A172 (cell line): Measurements from ENCODE around the gene SOX5. TPM values are rescaled to one million over a fixed set of nuclear protein-coding genes. Genes with fewer than 3 reads are reported as not detected.

ENCODE experiments used
- DNase-seq: peaks from one replicate; pipeline ENCODE4 v3.0.0-alpha.2; 2015; ENCODE audit warnings: low spot score
- total RNA-seq: library from RNA; depleted of rRNA; stranded (reverse); fragments of >200 nt; shearing (Covaris generic); gene quantifications from 2 replicates; pipeline ENCODE4 v1.2.3, GENCODE V29; 2014

Gene SOX5
- total RNA-seq, 1 experiment from 2014 or later, result not detected

DNA sequence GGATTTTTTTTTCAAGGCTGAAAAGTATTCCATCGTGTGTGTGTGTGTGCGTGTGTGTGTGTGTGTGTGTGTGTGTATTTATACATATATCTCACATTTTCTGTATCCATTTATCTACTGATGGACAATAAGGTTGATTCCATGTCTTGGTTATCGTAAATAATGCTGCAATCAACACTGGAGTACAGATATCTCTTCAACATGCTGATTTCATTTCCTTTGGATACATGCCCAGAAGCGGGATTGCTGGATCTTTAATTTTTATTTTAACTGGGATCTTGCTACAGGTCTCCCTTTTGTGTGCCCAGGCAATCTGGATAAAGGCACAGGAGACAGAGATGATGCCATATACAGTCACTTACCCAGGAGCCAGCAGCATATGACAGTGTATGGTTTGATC, 338.1 kb downstream of the SOX5 start:
- DNase-seq, result no peak

DNA sequence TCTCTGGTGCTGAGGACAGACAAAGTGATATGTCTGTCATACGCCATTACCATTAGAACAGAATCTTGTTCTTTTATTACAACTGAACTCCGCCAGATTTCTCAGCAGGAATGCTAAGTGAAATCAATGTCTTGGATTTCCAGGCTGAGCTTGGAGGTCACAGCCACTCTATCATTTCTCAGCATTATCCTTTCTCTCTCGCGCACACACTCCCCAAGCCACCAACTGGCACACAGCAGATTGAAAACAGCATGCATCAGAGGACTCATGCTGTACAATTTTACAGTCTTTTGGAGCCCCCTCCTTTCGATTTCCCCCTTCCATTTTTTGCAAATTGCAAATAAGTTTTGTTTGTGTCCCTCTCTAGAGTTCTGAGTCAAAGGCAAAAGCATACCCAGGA, 348.6 kb downstream of the SOX5 start:
- DNase-seq, result no peak

GRCh38 chr12:23596568-23596967, 352.9 kb downstream of the SOX5 start:
- no peak for DNase-seq

DNA sequence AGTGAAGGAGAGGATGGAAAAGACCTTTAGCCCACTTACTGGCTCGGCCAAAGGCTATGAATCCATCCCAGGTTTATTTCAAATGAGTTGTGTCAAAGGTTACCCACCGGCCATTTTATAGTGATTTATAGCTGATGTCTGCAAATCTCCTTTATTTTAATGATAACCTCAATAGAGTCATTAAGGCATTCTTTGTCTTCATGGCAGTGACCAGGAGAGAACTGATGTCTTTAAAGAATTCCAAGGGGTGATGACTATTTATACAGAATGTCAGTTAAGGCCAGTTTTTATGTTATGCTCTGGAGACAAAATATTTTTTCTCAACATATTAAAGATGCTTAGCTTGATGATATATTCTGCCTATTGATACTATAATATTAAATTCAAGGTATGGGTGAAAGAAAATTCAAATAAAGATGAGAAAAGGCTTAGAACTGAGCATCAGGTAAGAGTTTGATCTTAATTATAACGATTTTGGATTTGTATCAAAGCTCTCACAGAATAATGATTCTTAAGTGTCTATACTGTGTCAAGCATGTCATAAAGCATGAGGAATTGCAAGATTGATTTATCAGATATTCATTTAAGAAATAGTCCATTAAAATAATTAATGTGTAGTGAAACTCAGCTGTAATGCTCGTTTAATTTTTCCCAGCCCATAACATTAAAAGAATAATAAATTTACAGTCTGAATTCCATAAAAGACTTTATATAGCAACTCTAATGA, 361.5 kb downstream of the SOX5 start:
- no peak for DNase-seq

- no peak for DNase-seq
These were observed 363.7 kb downstream of the SOX5 start for GRCh38 chr12:23585782-23586163.

- no peak for DNase-seq
These were observed 364.2 kb downstream of the SOX5 start for GRCh38 chr12:23585156-23585781.

DNA sequence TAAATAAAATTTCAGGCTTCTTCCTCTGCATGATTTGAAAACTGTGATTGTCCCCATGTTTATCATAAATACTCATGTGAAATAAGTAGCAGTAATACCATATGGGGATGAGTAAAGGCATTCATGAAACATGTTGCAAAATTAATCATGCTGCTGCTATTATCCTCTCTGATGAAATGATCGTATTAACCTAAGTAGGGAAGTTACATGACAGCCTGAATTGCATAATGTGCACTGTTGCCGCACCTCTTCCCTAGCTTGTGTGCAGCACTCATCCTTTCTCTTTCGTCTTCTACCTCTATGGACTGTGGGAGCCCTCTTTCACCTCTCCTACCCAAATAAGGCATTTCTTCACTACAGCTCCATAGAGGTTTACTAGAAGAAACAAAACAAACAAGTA, 367.6 kb downstream of the SOX5 start:
- DNase-seq, result no peak

GRCh38 chr12:23579257-23579656, 370.2 kb downstream of the SOX5 start:
- DNase-seq, result no peak

DNA sequence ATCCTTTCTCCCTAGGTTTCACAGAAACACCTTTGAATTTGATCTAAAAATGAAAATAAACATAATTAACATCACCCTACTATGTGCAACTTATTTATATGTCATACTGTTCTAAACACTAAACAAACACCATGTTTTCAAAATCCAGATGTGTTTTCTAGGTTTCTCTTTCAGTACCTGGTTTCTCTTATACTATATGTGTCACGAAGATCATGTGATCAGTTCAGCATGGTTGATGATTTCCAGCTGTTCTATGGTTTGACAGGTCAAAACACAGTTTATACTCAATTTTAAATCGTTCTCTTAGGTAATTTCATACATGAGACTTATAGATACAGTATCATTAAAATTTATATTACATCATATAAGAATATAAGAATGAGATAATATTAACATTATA, 373.1 kb downstream of the SOX5 start:
- no peak for DNase-seq

DNA sequence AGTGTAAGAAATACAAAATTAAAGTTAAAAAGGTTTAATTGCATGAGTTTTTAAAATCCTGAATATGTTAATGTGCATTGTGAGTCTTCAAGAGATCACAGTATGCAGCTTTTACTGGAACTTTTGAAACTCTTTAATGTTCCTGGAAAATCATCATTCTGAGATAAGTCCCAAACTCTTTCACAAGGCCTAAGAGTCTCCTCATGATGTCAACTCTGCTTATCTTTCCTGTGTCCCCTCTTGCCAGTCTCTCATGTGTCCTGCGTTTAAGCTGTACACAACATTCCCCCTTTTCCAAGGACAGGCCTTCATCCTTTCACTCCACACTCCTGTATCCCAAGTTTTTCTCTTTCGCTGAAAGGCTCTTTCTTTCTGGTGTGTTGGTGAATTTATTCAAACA, 380.1 kb downstream of the SOX5 start:
- DNase-seq, result no peak

DNA sequence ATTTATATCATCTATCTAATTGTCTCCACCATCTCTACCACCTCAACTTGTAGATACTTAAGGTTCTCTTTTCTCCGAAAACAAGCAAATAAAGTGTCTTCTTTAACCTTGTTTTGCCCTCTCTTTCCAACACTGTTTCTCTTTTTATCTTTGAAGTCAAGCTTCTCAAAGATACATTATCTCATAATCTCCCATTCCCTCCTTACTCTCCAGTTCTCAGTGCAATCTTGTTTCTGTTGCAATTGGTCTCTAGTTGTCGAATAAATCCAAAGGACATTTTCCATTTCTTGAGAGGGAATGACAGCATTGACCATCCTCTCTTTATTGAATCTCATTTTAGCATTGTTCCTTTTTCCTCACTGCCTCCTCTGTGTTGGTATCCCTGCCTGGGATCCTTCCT, 383.3 kb downstream of the SOX5 start:
- DNase-seq, result no peak

- no peak for DNase-seq
These were observed 384.9 kb downstream of the SOX5 start for GRCh38 chr12:23564451-23565152.

GRCh38 chr12:23561364-23562345, 387.8 kb downstream of the SOX5 start:
- DNase-seq, result no peak

DNA sequence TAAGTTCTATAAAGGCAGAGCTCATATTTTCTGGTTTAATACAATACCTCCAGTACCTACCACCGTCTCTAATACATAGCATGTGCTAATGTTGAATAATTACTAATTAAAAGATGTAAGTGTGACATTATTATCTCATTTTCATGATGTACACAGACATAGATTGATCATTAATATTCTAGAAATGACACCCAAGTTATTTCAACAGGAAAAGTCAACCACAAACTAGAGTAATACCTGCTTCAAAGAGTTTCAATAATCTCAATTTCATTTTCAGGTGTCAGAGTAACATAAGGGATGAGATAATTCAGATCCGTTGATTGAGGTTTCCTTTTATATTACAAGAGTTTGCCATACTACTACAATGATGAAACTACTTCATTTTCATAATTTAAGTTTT, 388.9 kb downstream of the SOX5 start:
- no peak for DNase-seq

DNA sequence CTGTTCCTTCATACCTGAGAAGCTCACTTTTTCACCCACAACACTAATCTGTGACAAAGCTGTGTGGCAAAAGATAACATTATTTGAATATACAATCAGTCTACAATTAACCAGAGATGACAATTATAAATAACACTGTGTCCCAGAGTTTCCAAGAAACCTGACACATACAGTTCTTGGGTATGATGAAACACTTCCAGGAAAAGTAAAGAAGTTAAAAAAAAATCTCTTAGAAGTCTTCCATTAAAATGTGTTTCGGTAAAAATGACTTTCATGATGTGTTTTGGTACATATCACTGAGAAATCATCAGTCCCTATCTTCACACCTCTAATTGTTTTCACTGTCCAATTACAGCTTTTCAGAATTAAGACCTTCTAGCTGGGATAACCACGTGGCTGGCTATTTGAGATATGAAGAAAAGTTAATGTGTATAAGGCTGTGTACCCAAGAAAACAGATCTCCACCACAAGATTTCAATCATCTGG, 390.2 kb downstream of the SOX5 start:
- no peak for DNase-seq

- DNase-seq, result no peak
These were observed 392.8 kb downstream of the SOX5 start for GRCh38 chr12:23556661-23557060.

- no peak for DNase-seq
These were observed 393.7 kb downstream of the SOX5 start for GRCh38 chr12:23555825-23556207.

GRCh38 chr12:23555180-23555824, 394.2 kb downstream of the SOX5 start:
- DNase-seq, result no peak

- DNase-seq, result no peak
These were observed 397.1 kb downstream of the SOX5 start for GRCh38 chr12:23552417-23552816.

DNA sequence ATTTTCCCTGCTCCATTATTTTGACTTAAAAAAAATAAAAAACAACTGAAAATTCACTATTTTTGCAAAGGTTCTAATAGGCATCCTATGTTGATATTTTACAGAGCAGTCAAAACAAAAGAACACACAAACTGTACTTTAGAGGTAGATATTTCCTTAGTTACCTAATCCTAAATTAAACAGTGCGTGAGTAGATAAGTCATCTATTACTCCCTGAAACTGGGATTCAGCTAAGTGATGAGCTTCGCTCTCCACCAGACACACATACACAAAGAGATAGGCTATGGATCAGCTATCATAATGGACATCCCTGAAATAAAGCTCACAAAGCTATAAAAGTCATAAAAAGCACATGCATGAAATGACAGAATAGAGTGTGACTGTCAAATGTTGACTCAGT, 398.7 kb downstream of the SOX5 start:
- DNase-seq, result no peak

GRCh38 chr12:23548742-23549141, 400.7 kb downstream of the SOX5 start:
- DNase-seq, result no peak
